Transverse colon (tissue), 4 donors: ENCODE measurements around the gene ENTR1.

ENCODE experiments used
- CTCF ChIP-seq, 5 experiments: fragments of 200-600 bp in 3 of 5; fragments of 450-650 bp in 2 of 5; sonication (generic) in 3 of 5; IDR thresholded peaks; 1 replicate in 2 of 5; 2 replicates in 3 of 5; pipeline ENCODE4 v1.5.1; 2016 to 2017; ENCODE audit warnings: antibody characterized with exemption in 5 of 5, inconsistent platforms in 3 of 5, mild to moderate bottlenecking in 2 of 5, moderate library complexity in 1 of 5
- EP300 ChIP-seq: sonication (generic); formaldehyde crosslinking; IDR thresholded peaks from one replicate; pipeline ENCODE4 v1.6.1; 2017; ENCODE audit warnings: antibody characterized with exemption, low read depth
- POLR2A ChIP-seq: fragments of 450-650 bp; IDR thresholded peaks from one replicate; pipeline ENCODE4 v1.6.1; 2016; ENCODE audit warnings: antibody characterized with exemption, mild to moderate bottlenecking, moderate library complexity
- POLR2AphosphoS5 ChIP-seq, 3 donors: sonication (generic); formaldehyde crosslinking; IDR thresholded peaks; one replicate each; pipeline ENCODE4 v1.6.1; 2016; ENCODE audit warnings: antibody characterized with exemption in 3 of 3

GRCh38 chr9:136377341-136378169 is 32.9 kb downstream of the ENTR1 start:
- TF ChIP-seq CTCF (IDR thresholded peaks at IDR 0.05): no peak
- no peak for TF ChIP-seq POLR2A
- no peak for TF ChIP-seq EP300
- no peak for TF ChIP-seq POLR2AphosphoS5 (IDR thresholded peaks at IDR 0.05)
